GM18520 (cell line): ENCODE results near the gene CDK5RAP2.

Experiments
- ATAC-seq: cut with Tn5 transposase; IDR thresholded peaks from one replicate; pipeline ENCODE4 v1.9.1; 2021; ENCODE audit not compliant: unreplicated experiment

CDK5RAP2 gene

GRCh38 chr9:120386390-120387131 is 193.4 kb downstream of the CDK5RAP2 start:
- ATAC-seq, result no peak

- ATAC-seq, result no peak
Observed at GRCh38 chr9:120385606-120386389, 194.2 kb downstream of the CDK5RAP2 start.

- ATAC-seq, result no peak
Observed at GRCh38 chr9:120384925-120385272, 195.1 kb downstream of the CDK5RAP2 start.

GRCh38 chr9:120383999-120384924 is 195.7 kb downstream of the CDK5RAP2 start:
- no peak for ATAC-seq

- ATAC-seq, result no peak
Observed at GRCh38 chr9:120383611-120383998, 196.4 kb downstream of the CDK5RAP2 start.

- no peak for ATAC-seq
Observed at GRCh38 chr9:120382453-120382852, 197.5 kb downstream of the CDK5RAP2 start.

GRCh38 chr9:120381839-120382238 is 198.1 kb downstream of the CDK5RAP2 start:
- ATAC-seq, result no peak

GRCh38 chr9:120379611-120380010 is 200.4 kb downstream of the CDK5RAP2 start:
- no peak for ATAC-seq

GRCh38 chr9:120378680-120379079 is 201.3 kb downstream of the CDK5RAP2 start:
- no peak for ATAC-seq

GRCh38 chr9:120377268-120378159 is 202.5 kb downstream of the CDK5RAP2 start:
- ATAC-seq, result no peak

GRCh38 chr9:120376101-120376500 is 203.9 kb downstream of the CDK5RAP2 start:
- no peak for ATAC-seq

GRCh38 chr9:120375316-120375715 is 204.7 kb downstream of the CDK5RAP2 start:
- ATAC-seq, result no peak

GRCh38 chr9:120374817-120375216 is 205.2 kb downstream of the CDK5RAP2 start:
- ATAC-seq, result no peak

- no peak for ATAC-seq
Observed at GRCh38 chr9:120374239-120374638, 205.7 kb downstream of the CDK5RAP2 start.

GRCh38 chr9:120372040-120372439 is 207.9 kb downstream of the CDK5RAP2 start:
- ATAC-seq, result no peak

GRCh38 chr9:120369608-120370220 is 210.3 kb downstream of the CDK5RAP2 start:
- no peak for ATAC-seq

GRCh38 chr9:120368799-120369198 is 211.2 kb downstream of the CDK5RAP2 start:
- ATAC-seq, result no peak

GRCh38 chr9:120366644-120367019 is 213.3 kb downstream of the CDK5RAP2 start:
- no peak for ATAC-seq

GRCh38 chr9:120365386-120365785 is 214.6 kb downstream of the CDK5RAP2 start:
- no peak for ATAC-seq

GRCh38 chr9:120363697-120364096 is 216.3 kb downstream of the CDK5RAP2 start:
- no peak for ATAC-seq
